Muscle of back (tissue), 11 donors: ENCODE results near the gene NTRK3. TPM values are rescaled to one million over a fixed set of nuclear protein-coding genes. Genes with fewer than 3 reads are reported as not detected.
"Not testable (repeated sequence)": the region's sequence is repeated elsewhere in the genome, so short reads cannot be mapped to it uniquely, and the experiment has no call there.

Experiments
- DNase-seq, 3 donors: peaks; one replicate each; pipeline versions ENCODE4 v3.0.0 to v3.0.0-alpha.2; 2013
- polyA plus RNA-seq, 10 donors: library from polyadenylated mRNA; unstranded; fragments of 120-200 nt; gene quantifications; one replicate each; pipeline ENCODE4 v1.2.1, GENCODE V29; 2013; ENCODE audit not compliant: insufficient read length in 10 of 10

Gene NTRK3
- polyA plus RNA-seq, 10 donors: 4.2 to 9.4 (median 5.5) TPM

- not testable (repeated sequence) for DNase-seq
Measured at GRCh38 chr15:88033421-88033820, 223.1 kb downstream of the NTRK3 start.

- no peak for DNase-seq
Measured at GRCh38 chr15:88032787-88033186, 223.8 kb downstream of the NTRK3 start.

GRCh38 chr15:88031461-88031860, 225.1 kb downstream of the NTRK3 start:
- no peak for DNase-seq

GRCh38 chr15:88029696-88030095, 226.8 kb downstream of the NTRK3 start:
- no peak for DNase-seq

GRCh38 chr15:88028024-88028423, 228.5 kb downstream of the NTRK3 start:
- DNase-seq: no peak

- no peak for DNase-seq
Measured at GRCh38 chr15:88023914-88024313, 232.6 kb downstream of the NTRK3 start.

GRCh38 chr15:88022716-88023115, 233.8 kb downstream of the NTRK3 start:
- no peak for DNase-seq

GRCh38 chr15:88021601-88022000, 234.9 kb downstream of the NTRK3 start:
- no peak for DNase-seq

- no peak for DNase-seq
Measured at GRCh38 chr15:88020806-88021205, 235.7 kb downstream of the NTRK3 start.

GRCh38 chr15:88019656-88020055, 236.9 kb downstream of the NTRK3 start:
- no peak for DNase-seq

GRCh38 chr15:88018869-88019641, 237.5 kb downstream of the NTRK3 start:
- peak in 1 of 3 donors; percentile 73 for DNase-seq

GRCh38 chr15:88017753-88018152, 238.8 kb downstream of the NTRK3 start:
- DNase-seq: no peak

GRCh38 chr15:88016406-88016805, 240.1 kb downstream of the NTRK3 start:
- no peak for DNase-seq

GRCh38 chr15:88015228-88015860, 241.2 kb downstream of the NTRK3 start:
- no peak for DNase-seq

GRCh38 chr15:88014454-88015160, 241.9 kb downstream of the NTRK3 start:
- peak in 1 of 3 donors; percentile 49 for DNase-seq

GRCh38 chr15:88013111-88013510, 243.4 kb downstream of the NTRK3 start:
- no peak for DNase-seq

- no peak for DNase-seq
Measured at GRCh38 chr15:88012688-88013087, 243.9 kb downstream of the NTRK3 start.

- DNase-seq: no peak
Measured at GRCh38 chr15:88012233-88012632, 244.3 kb downstream of the NTRK3 start.

GRCh38 chr15:88011533-88011932, 245.0 kb downstream of the NTRK3 start:
- DNase-seq: no peak

- no peak for DNase-seq
Measured at GRCh38 chr15:88006146-88006545, 250.4 kb downstream of the NTRK3 start.

- no peak for DNase-seq
Measured at GRCh38 chr15:88004399-88004798, 252.1 kb downstream of the NTRK3 start.

GRCh38 chr15:88003541-88004327, 252.8 kb downstream of the NTRK3 start:
- DNase-seq: no peak
